Loucy (cell line): Measurements from ENCODE around the gene ZNF780B.
"Not testable (repeated sequence)": the region's sequence is repeated elsewhere in the genome, so short reads cannot be mapped to it uniquely, and the experiment has no call there.

ENCODE experiments used
- CTCF ChIP-seq: fragments of 200-600 bp; sonication (generic); conservative IDR thresholded peaks from 2 replicates; pipeline ENCODE4 v1.5.1; 2014; ENCODE audit warnings: mild to moderate bottlenecking, antibody characterized with exemption, low read length
- EZH2phosphoT487 ChIP-seq: fragments of 200-600 bp; IDR thresholded peaks from 2 replicates; pipeline ENCODE4 v1.6.1; 2018; ENCODE audit warnings: antibody characterized with exemption, mild to moderate bottlenecking, moderate library complexity, borderline replicate concordance

GRCh38 chr19:40038047-40038446 is 18.0 kb downstream of the ZNF780B start:
- TF ChIP-seq CTCF, EZH2phosphoT487: not testable (repeated sequence)
